ENCODE results near the gene SHISA9. TPM values are rescaled to one million over a fixed set of nuclear protein-coding genes. Genes with fewer than 3 reads are reported as not detected.

The SHISA9 gene
- total RNA-seq, 2 experiments from 2014 or later: not detected

GRCh38 chr16:13155377-13155776 is 254.0 kb downstream of the SHISA9 start:
- CTCF ChIA-PET: no interaction called here
- Mint-ChIP-seq H3K9me3 (peaks cover 3% of the 10 kb centered on the region), H3K4me3 (no peak overlapping the region), H3K4me1 (ENCODE audit: low read depth) (no peaks in the 10 kb centered on the region), H3K27me3 (ENCODE audit: low read depth) (no peaks in the 10 kb centered on the region), H3K27ac (no peak overlapping the region), H3K36me3 (ENCODE audit: low read depth) (no peaks in the 10 kb centered on the region)
- DNase-seq: no peak
- intact Hi-C loops (cut with micrococcal nuclease): no loop called here

- DNase-seq: no peak
- no peak overlapping the region for H3K27ac Mint-ChIP-seq
- H3K9me3 Mint-ChIP-seq: peaks cover 3% of the 10 kb centered on the region
- H3K4me3 Mint-ChIP-seq: no peak overlapping the region
- H3K4me1 Mint-ChIP-seq (ENCODE audit: low read depth): no peaks in the 10 kb centered on the region
- intact Hi-C loops (cut with micrococcal nuclease): no loop called here
- no peaks in the 10 kb centered on the region for H3K27me3 Mint-ChIP-seq (ENCODE audit: low read depth)
- CTCF ChIA-PET: no interaction called here
- no peaks in the 10 kb centered on the region for H3K36me3 Mint-ChIP-seq (ENCODE audit: low read depth)
Measured at GRCh38 chr16:13155780-13156179, 254.4 kb downstream of the SHISA9 start.

- Mint-ChIP-seq H3K36me3 (ENCODE audit: low read depth) (no peaks in the 10 kb centered on the region), H3K4me1 (ENCODE audit: low read depth) (no peaks in the 10 kb centered on the region), H3K27ac (no peak overlapping the region), H3K27me3 (ENCODE audit: low read depth) (no peaks in the 10 kb centered on the region), H3K4me3 (no peak overlapping the region), H3K9me3 (peaks cover 3% of the 10 kb centered on the region)
- intact Hi-C loops (cut with micrococcal nuclease): no loop called here
- CTCF ChIA-PET: no interaction called here
- no peak for DNase-seq
Measured at GRCh38 chr16:13157082-13157481, 255.7 kb downstream of the SHISA9 start.

GRCh38 chr16:13158427-13158826 is 257.0 kb downstream of the SHISA9 start:
- Mint-ChIP-seq H3K27me3 (ENCODE audit: low read depth) (no peaks in the 10 kb centered on the region), H3K4me1 (ENCODE audit: low read depth) (no peaks in the 10 kb centered on the region), H3K27ac (no peak overlapping the region), H3K4me3 (no peak overlapping the region), H3K9me3 (peaks cover 3% of the 10 kb centered on the region), H3K36me3 (ENCODE audit: low read depth) (no peaks in the 10 kb centered on the region)
- no peak for DNase-seq
- intact Hi-C loops (cut with micrococcal nuclease): no loop called here
- CTCF ChIA-PET: no interaction called here

GRCh38 chr16:13165024-13165423 is 263.6 kb downstream of the SHISA9 start:
- CTCF ChIA-PET: no interaction called here

GRCh38 chr16:13168091-13168572 is 266.7 kb downstream of the SHISA9 start:
- Mint-ChIP-seq H3K27ac (no peak overlapping the region), H3K27me3 (ENCODE audit: low read depth) (no peaks in the 10 kb centered on the region), H3K36me3 (ENCODE audit: low read depth) (no peaks in the 10 kb centered on the region), H3K4me1 (ENCODE audit: low read depth) (no peaks in the 10 kb centered on the region), H3K9me3 (peaks cover 8% of the 10 kb centered on the region), H3K4me3 (no peak overlapping the region)
- DNase-seq: no peak
- CTCF ChIA-PET: no interaction called here
- intact Hi-C loops (cut with micrococcal nuclease): no loop called here

More at GRCh38 chr16:13165024-13165423, 263.6 kb downstream of the SHISA9 start:
- DNase-seq: no peak
- no peaks in the 10 kb centered on the region for H3K4me1 Mint-ChIP-seq (ENCODE audit: low read depth)
- no peaks in the 10 kb centered on the region for H3K36me3 Mint-ChIP-seq (ENCODE audit: low read depth)
- no peak overlapping the region for H3K4me3 Mint-ChIP-seq
- intact Hi-C loops (cut with micrococcal nuclease): no loop called here
- peaks cover 8% of the 10 kb centered on the region for H3K9me3 Mint-ChIP-seq
- H3K27ac Mint-ChIP-seq: no peak overlapping the region
- H3K27me3 Mint-ChIP-seq (ENCODE audit: low read depth): no peaks in the 10 kb centered on the region

- intact Hi-C loops (cut with micrococcal nuclease): no loop called here
- CTCF ChIA-PET: no interaction called here
- H3K9me3 Mint-ChIP-seq: peaks cover 6% of the 10 kb centered on the region
- H3K27ac Mint-ChIP-seq: no peak overlapping the region
- no peaks in the 10 kb centered on the region for H3K4me1 Mint-ChIP-seq (ENCODE audit: low read depth)
- H3K27me3 Mint-ChIP-seq (ENCODE audit: low read depth): no peaks in the 10 kb centered on the region
- no peaks in the 10 kb centered on the region for H3K36me3 Mint-ChIP-seq (ENCODE audit: low read depth)
- no peak for DNase-seq
- H3K4me3 Mint-ChIP-seq: no peak overlapping the region
Measured at GRCh38 chr16:13171313-13171712, 269.9 kb downstream of the SHISA9 start.

GRCh38 chr16:13176711-13177110 is 275.3 kb downstream of the SHISA9 start:
- DNase-seq: no peak
- Mint-ChIP-seq H3K4me3 (no peak overlapping the region), H3K27me3 (ENCODE audit: low read depth) (peaks cover 9% of the 10 kb centered on the region), H3K27ac (no peak overlapping the region), H3K4me1 (ENCODE audit: low read depth) (no peaks in the 10 kb centered on the region), H3K9me3 (peaks cover 2% of the 10 kb centered on the region), H3K36me3 (ENCODE audit: low read depth) (no peaks in the 10 kb centered on the region)
- CTCF ChIA-PET: no interaction called here
- intact Hi-C loops (cut with micrococcal nuclease): no loop called here

- H3K36me3 Mint-ChIP-seq (ENCODE audit: low read depth): no peaks in the 10 kb centered on the region
- H3K27me3 Mint-ChIP-seq (ENCODE audit: low read depth): peaks cover 9% of the 10 kb centered on the region
- CTCF ChIA-PET: interaction anchor here (0.6 kb wide), 1 partner anchor 657 kb away, joined by 3 read pairs; no protein-coding TSS in a partner anchor
- H3K9me3 Mint-ChIP-seq: peaks cover 4% of the 10 kb centered on the region
- intact Hi-C loops (cut with micrococcal nuclease): no loop called here
- no peaks in the 10 kb centered on the region for H3K4me1 Mint-ChIP-seq (ENCODE audit: low read depth)
- no peak for DNase-seq
- no peak overlapping the region for H3K4me3 Mint-ChIP-seq
- no peak overlapping the region for H3K27ac Mint-ChIP-seq
Measured at GRCh38 chr16:13178318-13178717, 276.9 kb downstream of the SHISA9 start.

- no peak for DNase-seq
- CTCF ChIA-PET: no interaction called here
- peaks cover 5% of the 10 kb centered on the region for H3K9me3 Mint-ChIP-seq
- intact Hi-C loops (cut with micrococcal nuclease): no loop called here
- no peak overlapping the region for H3K27ac Mint-ChIP-seq
- H3K36me3 Mint-ChIP-seq (ENCODE audit: low read depth): no peaks in the 10 kb centered on the region
- no peaks in the 10 kb centered on the region for H3K4me1 Mint-ChIP-seq (ENCODE audit: low read depth)
- H3K27me3 Mint-ChIP-seq (ENCODE audit: low read depth): peaks cover 10% of the 10 kb centered on the region
- H3K4me3 Mint-ChIP-seq: no peak overlapping the region
Measured at GRCh38 chr16:13181432-13181831, 280.0 kb downstream of the SHISA9 start.

GRCh38 chr16:13186813-13187212 is 285.4 kb downstream of the SHISA9 start:
- Mint-ChIP-seq H3K36me3 (ENCODE audit: low read depth) (no peaks in the 10 kb centered on the region), H3K27ac (no peak overlapping the region), H3K9me3 (peaks cover 5% of the 10 kb centered on the region), H3K4me1 (ENCODE audit: low read depth) (no peaks in the 10 kb centered on the region), H3K4me3 (no peak overlapping the region), H3K27me3 (ENCODE audit: low read depth) (peaks cover 15% of the 10 kb centered on the region)
- DNase-seq: no peak
- intact Hi-C loops (cut with micrococcal nuclease): no loop called here
- CTCF ChIA-PET: no interaction called here

- DNase-seq: no peak
- CTCF ChIA-PET: interaction anchor here (0.6 kb wide), 1 partner anchor 677 kb away, joined by 3 read pairs; no protein-coding TSS in a partner anchor
- Mint-ChIP-seq H3K36me3 (ENCODE audit: low read depth) (no peaks in the 10 kb centered on the region), H3K4me1 (ENCODE audit: low read depth) (no peaks in the 10 kb centered on the region), H3K27ac (no peak overlapping the region), H3K27me3 (ENCODE audit: low read depth) (peaks cover 15% of the 10 kb centered on the region), H3K4me3 (no peak overlapping the region), H3K9me3 (no peaks in the 10 kb centered on the region)
- intact Hi-C loops (cut with micrococcal nuclease): no loop called here
Measured at GRCh38 chr16:13189250-13189649, 287.9 kb downstream of the SHISA9 start.

- H3K4me1 Mint-ChIP-seq (ENCODE audit: low read depth): no peaks in the 10 kb centered on the region
- no peak overlapping the region for H3K27ac Mint-ChIP-seq
- peaks cover 1% of the 10 kb centered on the region for H3K36me3 Mint-ChIP-seq (ENCODE audit: low read depth)
- no peak overlapping the region for H3K4me3 Mint-ChIP-seq
- intact Hi-C loops (cut with micrococcal nuclease): no loop called here
- peaks cover 2% of the 10 kb centered on the region for H3K9me3 Mint-ChIP-seq
- H3K27me3 Mint-ChIP-seq (ENCODE audit: low read depth): peaks cover 3% of the 10 kb centered on the region
- CTCF ChIA-PET: no interaction called here
- no peak for DNase-seq
Measured at GRCh38 chr16:13193721-13194120, 292.3 kb downstream of the SHISA9 start.

- Mint-ChIP-seq H3K27ac (no peak overlapping the region), H3K4me3 (no peak overlapping the region), H3K4me1 (ENCODE audit: low read depth) (no peaks in the 10 kb centered on the region), H3K9me3 (peaks cover 2% of the 10 kb centered on the region), H3K36me3 (ENCODE audit: low read depth) (peaks cover 1% of the 10 kb centered on the region), H3K27me3 (ENCODE audit: low read depth) (peaks cover 3% of the 10 kb centered on the region)
- DNase-seq: no peak
- intact Hi-C loops (cut with micrococcal nuclease): no loop called here
- CTCF ChIA-PET: no interaction called here
Measured at GRCh38 chr16:13194766-13195165, 293.4 kb downstream of the SHISA9 start.
